Measurements from ENCODE around the gene ADAM12.

GRCh38 chr10:126042906-126043305, 345.4 kb downstream of the ADAM12 start:
- TF ChIP-seq KAT7 (CRISPR knock-in tag; IDR thresholded peaks at IDR 0.05; ENCODE audit: borderline replicate concordance) (no peak), ZNF217 (CRISPR knock-in tag; IDR thresholded peaks at IDR 0.05) (no peak), JUND (IDR thresholded peaks at IDR 0.05; ENCODE audit: borderline replicate concordance, low read depth, low read length) (no peak), JUND (tag; IDR thresholded peaks at IDR 0.05; ENCODE audit: borderline replicate concordance, low read depth, low read length) (no peak), ZNF445 (CRISPR knock-in tag; IDR thresholded peaks at IDR 0.05; ENCODE audit: low read depth) (no peak), TEAD4 (IDR thresholded peaks at IDR 0.05; ENCODE audit: low read length) (no peak), TEAD4 (CRISPR knock-in tag; IDR thresholded peaks at IDR 0.05; ENCODE audit: borderline replicate concordance) (no peak), FOXK2 (conservative IDR thresholded peaks at IDR 0.05 in 1 of 2, IDR thresholded peaks at IDR 0.05 in 1 of 2; ENCODE audit: low read depth in 2 of 2) (no peak), GTF2F1 (IDR thresholded peaks at IDR 0.05; ENCODE audit: low read depth, low read length) (no peak), EHMT2 (IDR thresholded peaks at IDR 0.05) (no peak), CTCF (IDR thresholded peaks at IDR 0.05 in 2 of 3, conservative IDR thresholded peaks at IDR 0.05 in 1 of 3; ENCODE audit: insufficient read depth in 2 of 3, low read depth in 1 of 3, low read length in 3 of 3) (no peak), ZFP30 (CRISPR knock-in tag; IDR thresholded peaks at IDR 0.05; ENCODE audit: borderline replicate concordance) (no peak), ZNF584 (CRISPR knock-in tag; IDR thresholded peaks at IDR 0.05; ENCODE audit: low read depth) (no peak), PML (IDR thresholded peaks at IDR 0.05; ENCODE audit: low read length) (no peak), TRIM24 (IDR thresholded peaks at IDR 0.05) (no peak)

All from K562 (cell line).